Esophagus muscularis mucosa (tissue), 4 donors: ENCODE data around the gene CELF5. TPM values are rescaled to one million over a fixed set of nuclear protein-coding genes. Genes with fewer than 3 reads are reported as not detected.

Experiments used
- DNase-seq: peaks from one replicate; pipeline ENCODE4 v3.0.0-alpha.2; 2017; ENCODE audit errors: extremely low spot score
- H3K27ac ChIP-seq, 4 donors: fragments of 200-600 bp; sonication (generic); replicated peaks in 1 of 4; 1 replicate in 3 of 4; 2 replicates in 1 of 4; pipeline ENCODE4 v1.5.1; 2016 to 2019; ENCODE audit warnings: mild to moderate bottlenecking in 1 of 4
- H3K27me3 ChIP-seq, 4 donors: fragments of 200-600 bp; sonication (generic); one replicate each; pipeline versions ENCODE4 v1.5.1 to v1.6.0; 2016 to 2019
- H3K36me3 ChIP-seq, 4 donors: fragments of 200-600 bp; sonication (generic); one replicate each; pipeline ENCODE4 v1.5.1; 2016 to 2019
- H3K4me1 ChIP-seq, 4 donors: fragments of 200-600 bp; sonication (generic); one replicate each; pipeline ENCODE4 v1.5.1; 2016 to 2019
- H3K4me3 ChIP-seq, 4 donors: fragments of 200-600 bp; sonication (generic); 1 replicate in 2 of 4; 2 replicates in 2 of 4; pipeline ENCODE4 v1.5.1; 2016 to 2019; ENCODE audit warnings: mild to moderate bottlenecking in 4 of 4, moderate library complexity in 1 of 4
- H3K9me3 ChIP-seq, 4 donors: fragments of 200-600 bp; sonication (generic); 1 replicate in 3 of 4; 2 replicates in 1 of 4; pipeline ENCODE4 v1.5.1; 2016 to 2019
- CTCF ChIP-seq, 3 experiments: fragments of 200-600 bp in 2 of 3; fragments of 450-650 bp in 1 of 3; sonication (generic) in 2 of 3; IDR thresholded peaks; one replicate each; pipeline ENCODE4 v1.5.1; 2017 to 2019; ENCODE audit warnings: antibody characterized with exemption in 3 of 3, mild to moderate bottlenecking in 2 of 3, moderate library complexity in 1 of 3
- EP300 ChIP-seq: sonication (generic); formaldehyde crosslinking; IDR thresholded peaks from one replicate; pipeline ENCODE4 v1.6.1; 2017; ENCODE audit warnings: antibody characterized with exemption
- POLR2A ChIP-seq: fragments of 450-650 bp; IDR thresholded peaks from one replicate; pipeline ENCODE4 v1.6.1; 2017; ENCODE audit warnings: antibody characterized with exemption, moderate library complexity, mild to moderate bottlenecking, low read depth
- POLR2AphosphoS5 ChIP-seq, 2 donors: sonication (generic); formaldehyde crosslinking; IDR thresholded peaks; one replicate each; pipeline ENCODE4 v1.6.1; 2017; ENCODE audit warnings: antibody characterized with exemption in 2 of 2
- WGBS: methylation state at CpG from one replicate; pipeline ENCODE4 v1.1.5; 2018; 5-methylcytosine and 5-hydroxymethylcytosine counted together
- intact Hi-C: fragments of 100-400 bp; cut with DNase I; formaldehyde crosslinking; loops from one replicate; pipeline ENCODE4 v1.15.1; 2023
- total RNA-seq, 4 donors: library from RNA; depleted of rRNA; stranded (reverse); fragments of >200 nt; gene quantifications; one replicate each; pipeline versions ENCODE4 v1.1.0 to v1.2.1, GENCODE V29; 2016

Gene CELF5
- total RNA-seq, 4 donors from 2014 or later: 0.17 TPM; not detected in 3

- Histone ChIP-seq H3K4me3 (no peak overlapping the region), H3K4me1 (no peaks in the 10 kb centered on the region), H3K27ac (no peak overlapping the region), H3K9me3 (no peaks in the 10 kb centered on the region), H3K36me3 (no peaks in the 10 kb centered on the region), H3K27me3 (peaks cover 0 to 64% (median 0%) of the 10 kb centered on the region in 4 donors)
- intact Hi-C loops: no loop called here
- 92% methylated on average over 9 of the region's 9 CpGs for WGBS
- TF ChIP-seq POLR2AphosphoS5 (IDR thresholded peaks at IDR 0.05) (no peak), POLR2A (no peak), EP300 (no peak), CTCF (IDR thresholded peaks at IDR 0.05) (no peak)
- no peak for DNase-seq
Measured at GRCh38 chr19:3245050-3245449, 20.6 kb downstream of the CELF5 start.

GRCh38 chr19:3248728-3249326 is 24.4 kb downstream of the CELF5 start:
- H3K4me1 ChIP-seq: no peaks in the 10 kb centered on the region
- H3K36me3 ChIP-seq: no peaks in the 10 kb centered on the region
- peaks cover 0 to 58% (median 3%) of the 10 kb centered on the region in 4 donors for H3K27me3 ChIP-seq
- no peak overlapping the region for H3K27ac ChIP-seq
- no peak for TF ChIP-seq EP300
- no peak for TF ChIP-seq CTCF (IDR thresholded peaks at IDR 0.05)
- no peak for TF ChIP-seq POLR2AphosphoS5 (IDR thresholded peaks at IDR 0.05)
- TF ChIP-seq POLR2A: no peak
- H3K4me3 ChIP-seq: no peak overlapping the region
- DNase-seq: no peak
- H3K9me3 ChIP-seq: peaks cover 0 to 12% (median 11%) of the 10 kb centered on the region in 4 donors
- 50% methylated on average over 7 of the region's 14 CpGs for WGBS
- intact Hi-C loops: no loop called here

- intact Hi-C loops: no loop called here
- H3K4me1 ChIP-seq: no peaks in the 10 kb centered on the region
- no peak for TF ChIP-seq POLR2A
- no peak for TF ChIP-seq POLR2AphosphoS5 (IDR thresholded peaks at IDR 0.05)
- no peak for TF ChIP-seq EP300
- TF ChIP-seq CTCF (IDR thresholded peaks at IDR 0.05): no peak
- 77% methylated on average over 10 of the region's 10 CpGs for WGBS
- no peak for DNase-seq
- H3K36me3 ChIP-seq: no peaks in the 10 kb centered on the region
- peaks cover 0 to 14% (median 13%) of the 10 kb centered on the region in 4 donors for H3K9me3 ChIP-seq
- H3K4me3 ChIP-seq: no peak overlapping the region
- no peak overlapping the region for H3K27ac ChIP-seq
- peaks cover 0 to 52% (median 3%) of the 10 kb centered on the region in 4 donors for H3K27me3 ChIP-seq
Measured at GRCh38 chr19:3249408-3249807, 24.9 kb downstream of the CELF5 start.

GRCh38 chr19:3250675-3251074 is 26.2 kb downstream of the CELF5 start:
- Histone ChIP-seq H3K9me3 (peaks cover 0 to 14% (median 13%) of the 10 kb centered on the region in 4 donors), H3K4me1 (no peaks in the 10 kb centered on the region), H3K4me3 (no peak overlapping the region), H3K27me3 (peaks cover 0 to 53% (median 3%) of the 10 kb centered on the region in 4 donors), H3K27ac (no peak overlapping the region), H3K36me3 (no peaks in the 10 kb centered on the region)
- TF ChIP-seq POLR2A: no peak
- no peak for TF ChIP-seq POLR2AphosphoS5 (IDR thresholded peaks at IDR 0.05)
- TF ChIP-seq CTCF (IDR thresholded peaks at IDR 0.05): peak; percentile 38 to 61 (median 40)
- no peak for TF ChIP-seq EP300
- intact Hi-C loops: no loop called here
- 76% methylated on average over 5 of the region's 7 CpGs for WGBS
- no peak for DNase-seq

GRCh38 chr19:3251229-3251628 is 26.8 kb downstream of the CELF5 start:
- Histone ChIP-seq H3K27ac (no peak overlapping the region), H3K27me3 (peaks cover 0 to 53% (median 3%) of the 10 kb centered on the region in 4 donors), H3K9me3 (peaks cover 0 to 14% (median 13%) of the 10 kb centered on the region in 4 donors), H3K4me1 (no peaks in the 10 kb centered on the region), H3K4me3 (no peak overlapping the region), H3K36me3 (no peaks in the 10 kb centered on the region)
- intact Hi-C loops: no loop called here
- 78% methylated on average over 8 of the region's 8 CpGs for WGBS
- DNase-seq: no peak
- no peak for TF ChIP-seq POLR2A
- TF ChIP-seq POLR2AphosphoS5 (IDR thresholded peaks at IDR 0.05): no peak
- no peak for TF ChIP-seq EP300
- TF ChIP-seq CTCF (IDR thresholded peaks at IDR 0.05): no peak
